ENCODE results near the gene PHETA2. TPM values are rescaled to one million over a fixed set of nuclear protein-coding genes. Genes with fewer than 3 reads are reported as not detected.

The PHETA2 gene
- total RNA-seq, result 18.6 TPM

- DNase-seq, result peak; percentile 71
Measured at GRCh38 chr22:42074132-42074811, at the start of gene PHETA2. Gene PHETA2, plus strand, starts transcription at chr22:42074248. Its CDS starts 3,046 bp downstream, at chr22:42077294.

- DNase-seq, result no peak
Measured at GRCh38 chr22:42025421-42025820, 48.6 kb upstream of the PHETA2 start.

DNA sequence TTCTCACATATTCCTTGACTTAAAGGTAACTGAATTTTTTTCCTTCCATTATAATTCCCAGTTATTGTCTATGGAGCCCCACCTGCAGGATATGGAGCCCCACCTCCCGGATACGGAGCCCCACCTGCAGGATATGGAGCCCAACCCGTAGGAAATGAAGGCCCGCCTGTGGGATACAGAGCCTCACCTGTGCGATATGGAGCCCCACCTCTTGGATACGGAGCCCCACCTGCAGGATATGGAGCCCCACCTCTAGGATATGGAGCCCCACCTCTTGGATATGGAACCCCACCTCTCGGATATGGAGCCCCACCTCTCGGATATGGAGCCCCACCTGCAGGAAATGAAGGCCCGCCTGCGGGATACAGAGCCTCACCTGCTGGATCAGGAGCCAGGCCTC lies 47.3 kb upstream of the PHETA2 start:
- no peak for DNase-seq

DNA sequence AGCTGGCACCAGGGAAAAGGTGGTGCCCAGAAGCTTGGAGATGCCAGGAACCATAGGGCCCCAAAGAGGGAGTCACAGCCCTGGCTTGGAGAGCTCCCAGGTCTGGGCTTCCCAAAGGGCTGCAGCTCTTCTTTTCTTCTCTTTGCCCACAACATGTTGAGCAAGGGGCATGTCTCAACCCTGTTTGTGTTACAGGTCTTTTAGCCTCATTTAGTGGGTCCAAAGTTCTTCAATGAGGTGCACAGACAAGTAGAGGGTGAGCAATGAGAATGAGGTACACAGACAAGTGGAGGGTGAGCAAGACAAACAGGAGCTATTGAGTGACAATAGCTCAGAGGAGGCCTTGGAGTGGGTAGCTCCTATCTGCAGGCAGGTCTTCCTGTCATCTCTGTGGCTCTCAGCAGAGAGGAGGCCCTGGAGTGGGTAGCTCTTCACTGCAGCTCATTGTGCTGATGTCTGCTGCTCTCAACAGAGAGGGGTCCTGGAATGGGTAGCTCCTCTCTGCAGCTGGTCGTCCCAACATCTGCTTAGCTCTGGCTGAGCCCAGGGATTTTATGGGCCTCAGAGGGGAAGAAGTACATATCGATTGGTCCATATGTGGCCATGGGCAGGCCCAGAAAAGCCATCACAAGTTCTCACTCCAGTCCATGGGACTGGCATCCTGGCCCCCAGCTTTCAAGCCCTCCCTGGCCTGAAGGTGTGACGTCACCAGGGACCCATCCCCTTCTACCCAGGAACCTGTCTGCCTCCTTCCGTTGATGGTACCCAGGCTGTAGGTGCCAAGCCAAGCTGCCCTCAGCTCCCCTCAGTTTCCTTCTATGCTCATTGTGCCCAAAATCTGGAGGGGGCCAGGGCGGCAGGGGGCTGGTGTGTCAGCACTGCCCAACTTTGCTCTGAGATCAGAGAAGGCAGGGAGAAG lies 40.5 kb upstream of the PHETA2 start:
- no peak for DNase-seq

DNA sequence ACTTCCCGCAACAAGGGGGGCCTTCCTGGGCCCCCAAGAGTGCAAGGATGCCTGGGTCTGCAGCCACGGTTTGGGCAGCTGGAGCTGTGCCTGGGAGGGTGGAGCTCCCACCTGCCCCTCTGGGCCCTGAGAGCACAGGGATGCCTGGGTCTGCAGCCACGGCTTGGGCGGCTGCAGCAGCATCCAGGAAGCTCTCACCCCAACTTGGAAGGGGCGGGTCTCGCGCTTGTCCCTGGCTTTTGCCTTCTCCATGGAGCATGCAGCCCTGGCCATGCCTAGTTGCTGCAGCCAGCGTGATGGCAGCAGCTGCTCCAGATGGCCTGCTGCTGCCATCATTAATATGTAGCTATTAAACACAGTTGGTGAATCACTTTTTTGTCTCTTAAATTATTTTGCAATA lies 38.8 kb upstream of the PHETA2 start:
- DNase-seq, result no peak

DNA sequence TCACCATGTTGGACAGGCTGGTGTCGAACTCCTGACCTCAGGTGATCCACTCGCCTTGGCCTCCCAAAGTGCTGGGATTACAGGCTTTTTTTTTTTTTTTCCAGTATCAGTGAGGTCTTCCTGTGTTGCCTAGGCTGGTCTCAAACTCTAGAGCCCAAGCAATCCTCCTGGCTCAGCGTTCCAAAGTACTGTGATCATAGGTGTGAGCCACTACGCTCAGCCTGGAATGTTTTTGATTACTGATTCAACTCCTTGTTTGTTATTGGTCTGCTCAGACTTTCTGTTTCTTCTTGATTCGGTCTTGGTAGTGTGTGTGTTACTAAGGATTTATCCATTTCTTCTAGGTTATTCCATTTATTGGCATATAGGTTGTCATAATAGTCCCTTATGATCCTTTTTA lies 34.8 kb upstream of the PHETA2 start:
- DNase-seq, result no peak

GRCh38 chr22:42041784-42042183 lies 32.3 kb upstream of the PHETA2 start:
- DNase-seq, result no peak

GRCh38 chr22:42050641-42051180 lies 23.3 kb upstream of the PHETA2 start:
- no peak for DNase-seq

- no peak for DNase-seq
Measured at GRCh38 chr22:42052765-42053164, 21.3 kb upstream of the PHETA2 start.

GRCh38 chr22:42056757-42057511 lies 17.1 kb upstream of the PHETA2 start:
- no peak for DNase-seq

DNA sequence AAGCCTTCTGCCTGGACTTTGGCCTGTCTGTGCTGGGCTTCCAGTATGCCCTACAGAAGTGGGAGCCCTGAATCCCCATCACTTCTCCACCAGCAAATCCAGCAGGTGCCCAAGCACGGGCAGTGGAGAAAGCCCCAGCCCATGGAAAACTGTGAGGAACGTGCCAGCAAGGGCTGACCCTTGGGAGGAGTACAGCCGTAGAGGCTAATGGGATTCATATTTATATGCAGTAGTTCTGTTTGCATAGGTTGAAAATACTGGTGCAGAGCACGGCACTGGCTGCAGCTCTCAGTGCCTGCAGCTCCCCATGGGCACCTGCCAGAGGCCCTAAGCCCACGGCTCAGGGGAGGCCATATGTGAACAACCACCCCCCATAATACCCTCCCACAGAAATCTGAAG lies 13.6 kb upstream of the PHETA2 start:
- no peak for DNase-seq

- no peak for DNase-seq
Measured at GRCh38 chr22:42061041-42061440, 13.0 kb upstream of the PHETA2 start.

DNA sequence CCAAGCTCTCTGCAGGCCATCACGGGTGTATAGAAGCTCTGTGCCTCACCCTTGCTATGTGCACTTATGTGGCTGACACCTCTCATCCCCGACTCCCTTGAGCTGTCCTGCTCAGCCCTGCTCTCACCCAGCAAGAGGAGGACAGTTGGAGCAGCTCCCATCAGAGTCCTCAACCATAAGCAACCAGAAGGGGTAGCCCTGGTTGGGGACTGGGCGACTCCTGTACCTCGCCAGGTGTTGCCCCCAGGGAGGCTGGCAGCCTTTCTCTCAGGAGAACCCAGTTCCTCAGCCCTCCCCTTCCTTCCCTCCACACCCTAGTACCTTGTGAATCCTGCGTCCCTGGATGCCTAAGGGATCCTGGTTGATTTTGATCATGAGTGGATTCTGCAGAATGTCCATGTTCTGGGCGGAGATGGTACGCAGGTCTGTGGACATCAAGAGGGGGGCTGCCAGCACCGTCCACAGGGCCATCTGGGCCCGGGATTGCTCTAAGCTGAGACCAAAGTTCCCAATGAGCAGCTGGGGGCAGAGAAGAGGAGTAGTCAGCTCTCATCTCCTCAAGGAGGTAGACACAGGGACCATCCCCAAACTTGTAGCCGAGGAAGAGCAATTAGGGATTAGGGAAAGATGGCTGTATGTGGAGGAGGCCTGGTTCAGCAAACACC lies 11.4 kb upstream of the PHETA2 start:
- DNase-seq, result no peak

DNA sequence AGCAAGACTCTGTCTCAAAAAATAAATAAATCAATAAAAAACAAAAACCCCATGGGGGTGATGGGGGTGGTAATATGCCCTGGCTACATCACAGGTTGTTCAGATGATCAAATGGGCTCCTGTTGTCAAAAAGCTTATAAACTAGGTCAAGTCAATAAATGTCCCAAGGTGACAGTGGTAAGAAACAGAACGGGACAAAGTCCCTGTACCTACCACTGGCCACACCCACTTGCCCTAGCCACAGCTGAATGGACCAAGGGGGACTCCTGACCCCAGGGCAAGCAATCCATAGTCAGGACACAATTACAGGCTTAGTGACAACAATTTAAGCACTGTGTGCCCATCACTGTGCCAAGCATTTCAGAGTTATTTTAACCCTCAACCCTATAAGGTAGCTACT lies 9.4 kb upstream of the PHETA2 start:
- no peak for DNase-seq

GRCh38 chr22:42065438-42066125 lies 8.5 kb upstream of the PHETA2 start:
- DNase-seq, result no peak

DNA sequence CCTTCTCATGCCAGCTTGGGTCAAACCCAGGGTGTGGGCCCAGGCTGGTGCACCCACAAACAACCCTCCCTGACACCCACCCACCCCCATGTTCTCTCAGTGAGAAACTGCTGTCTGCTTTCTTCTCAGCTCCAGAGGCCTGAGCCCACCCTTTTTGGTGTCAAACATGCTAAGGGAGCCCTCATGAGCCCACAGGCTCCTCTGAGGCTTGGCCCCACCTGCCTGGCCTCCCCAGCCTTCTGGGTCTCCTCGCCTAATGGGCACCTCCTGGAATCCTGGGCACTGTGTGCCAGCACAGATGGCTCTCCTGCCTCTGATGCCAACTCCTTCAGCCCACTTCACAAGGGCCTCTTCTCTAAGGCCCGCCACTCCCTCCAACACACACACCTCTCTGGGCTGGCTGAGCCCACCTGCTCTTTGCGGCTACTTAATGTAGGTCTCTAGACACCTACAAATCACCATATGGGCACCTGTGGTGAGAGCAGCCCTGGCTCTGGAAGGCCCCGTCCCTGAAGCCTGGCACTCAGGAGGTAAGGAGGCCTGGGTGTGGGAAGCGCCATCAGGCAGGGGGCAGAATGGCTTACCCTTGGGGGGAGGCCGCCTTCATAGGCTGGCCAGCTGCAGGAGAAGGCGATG lies 7.8 kb upstream of the PHETA2 start:
- no peak for DNase-seq

GRCh38 chr22:42066937-42067336 lies 7.1 kb upstream of the PHETA2 start:
- no peak for DNase-seq

GRCh38 chr22:42067671-42068251 lies 6.3 kb upstream of the PHETA2 start:
- DNase-seq, result no peak

GRCh38 chr22:42068291-42068690 lies 5.8 kb upstream of the PHETA2 start:
- DNase-seq, result no peak

GRCh38 chr22:42069801-42070516 lies 4.1 kb upstream of the PHETA2 start:
- no peak for DNase-seq
